CD14-positive monocyte (primary cell): ENCODE measurements around the gene DEPDC1B. TPM values are rescaled to one million over a fixed set of nuclear protein-coding genes. Genes with fewer than 3 reads are reported as not detected.
"Not testable (repeated sequence)": the region's sequence is repeated elsewhere in the genome, so short reads cannot be mapped to it uniquely, and the experiment has no call there.

Experiments used
- DNase-seq, 3 donors: peaks; one replicate each; pipeline ENCODE4 v3.0.0-alpha.2; 2011 to 2022
- H2AFZ ChIP-seq: 2 replicates; pipeline ENCODE4 v1.6.0; 2012; ENCODE audit warnings: mild to moderate bottlenecking, low read depth, low read length, inconsistent platforms; ENCODE audit not compliant: insufficient read depth, poor library complexity, severe bottlenecking
- H3K27ac ChIP-seq, 2 donors: 1 replicate in 1 of 2; 2 replicates in 1 of 2; pipeline ENCODE4 v1.5.1; 2012 to 2013; ENCODE audit warnings: low read length in 2 of 2, control low read depth in 1 of 2, inconsistent platforms in 1 of 2, low read depth in 1 of 2, mild to moderate bottlenecking in 1 of 2
- H3K27me3 ChIP-seq, 2 donors: one replicate each; pipeline versions ENCODE4 v1.6.0 to v1.6.1; 2011 to 2013; ENCODE audit warnings: low read length in 2 of 2; ENCODE audit not compliant: control insufficient read depth in 2 of 2, insufficient read depth in 2 of 2
- H3K36me3 ChIP-seq, 2 donors: replicated peaks in 1 of 2; 1 replicate in 1 of 2; 2 replicates in 1 of 2; pipeline versions ENCODE4 v1.5.1 to v1.6.1; 2012 to 2013; ENCODE audit warnings: low read length in 2 of 2, control low read depth in 1 of 2, inconsistent platforms in 1 of 2, mild to moderate bottlenecking in 1 of 2; ENCODE audit not compliant: insufficient read depth in 2 of 2, control insufficient read depth in 1 of 2
- H3K4me1 ChIP-seq, 2 donors: 1 replicate in 1 of 2; 2 replicates in 1 of 2; pipeline versions ENCODE4 v1.5.1 to v1.6.1; 2012 to 2013; ENCODE audit warnings: low read length in 2 of 2, control low read depth in 1 of 2, inconsistent platforms in 1 of 2, mild to moderate bottlenecking in 1 of 2, moderate library complexity in 1 of 2; ENCODE audit not compliant: insufficient read depth in 2 of 2, control insufficient read depth in 1 of 2
- H3K4me2 ChIP-seq: replicated peaks from 2 replicates; pipeline ENCODE3; 2012; ENCODE audit warnings: low read length, moderate library complexity, mild to moderate bottlenecking; ENCODE audit not compliant: poor library complexity, severe bottlenecking; ENCODE audit errors: extremely low read depth
- H3K4me3 ChIP-seq, 3 experiments: fragments of 200-600 bp in 1 of 3; sonication (generic) in 1 of 3; replicated peaks in 1 of 3; 1 replicate in 2 of 3; 2 replicates in 1 of 3; pipeline ENCODE4 v1.5.1; 2011 to 2013; ENCODE audit warnings: low read length in 3 of 3, mild to moderate bottlenecking in 3 of 3, control low read depth in 2 of 3, low read depth in 2 of 3, inconsistent platforms in 1 of 3, moderate library complexity in 1 of 3
- H3K79me2 ChIP-seq: 2 replicates; pipeline ENCODE4 v1.6.0; 2012; ENCODE audit warnings: mild to moderate bottlenecking, control low read depth, inconsistent platforms, low read length, moderate library complexity; ENCODE audit not compliant: insufficient read depth
- H3K9ac ChIP-seq: 2 replicates; pipeline ENCODE4 v1.6.0; 2017; ENCODE audit warnings: low read length, mild to moderate bottlenecking; ENCODE audit not compliant: insufficient read depth, poor library complexity, severe bottlenecking
- H3K9me3 ChIP-seq, 2 donors: replicated peaks in 1 of 2; 1 replicate in 1 of 2; 2 replicates in 1 of 2; pipeline versions ENCODE4 v1.5.1 to v1.6.1; 2012 to 2013; ENCODE audit warnings: low read length in 2 of 2, control low read depth in 1 of 2; ENCODE audit not compliant: control insufficient read depth in 1 of 2, insufficient read depth in 1 of 2
- H4K20me1 ChIP-seq: 2 replicates; pipeline ENCODE4 v1.6.0; 2012; ENCODE audit warnings: mild to moderate bottlenecking, low read length, control low read depth, moderate library complexity; ENCODE audit not compliant: insufficient read depth
- H3K27ac Mint-ChIP-seq, 7 donors: one replicate each; pipeline ENCODE4 v1.8.0; 2020; ENCODE audit warnings: mild to moderate bottlenecking in 7 of 7, mixed read lengths in 7 of 7, moderate library complexity in 6 of 7, inconsistent platforms in 2 of 7
- H3K27me3 Mint-ChIP-seq, 3 donors: one replicate each; pipeline ENCODE4 v1.8.0; 2021 to 2022; ENCODE audit warnings: low read depth in 3 of 3, mild to moderate bottlenecking in 3 of 3, mixed read lengths in 3 of 3, moderate library complexity in 3 of 3, inconsistent platforms in 1 of 3
- H3K36me3 Mint-ChIP-seq, 2 donors: one replicate each; pipeline ENCODE4 v1.8.0; 2020; ENCODE audit warnings: mixed read lengths in 2 of 2, inconsistent platforms in 1 of 2, mild to moderate bottlenecking in 1 of 2
- H3K4me1 Mint-ChIP-seq: one replicate; pipeline ENCODE4 v1.8.0; 2020; ENCODE audit warnings: mild to moderate bottlenecking, mixed read lengths
- H3K4me3 Mint-ChIP-seq, 2 donors: one replicate each; pipeline ENCODE4 v1.8.0; 2020; ENCODE audit warnings: mild to moderate bottlenecking in 2 of 2, mixed read lengths in 2 of 2, moderate library complexity in 1 of 2
- H3K9me3 Mint-ChIP-seq, 7 donors: one replicate each; pipeline ENCODE4 v1.8.0; 2020 to 2022; ENCODE audit warnings: mixed read lengths in 7 of 7, mild to moderate bottlenecking in 6 of 7, moderate library complexity in 6 of 7, inconsistent platforms in 2 of 7
- CTCF ChIP-seq: fragments of 200-600 bp; IDR thresholded peaks from one replicate; pipeline ENCODE4 v1.8.0; 2022; ENCODE audit warnings: antibody characterized with exemption, mild to moderate bottlenecking
- WGBS: methylation state at CpG from one replicate; pipeline ENCODE4 v1.1.5; 2013; ENCODE audit warnings: missing lambda C conversion rate; ENCODE audit not compliant: insufficient coverage; 5-methylcytosine and 5-hydroxymethylcytosine counted together
- intact Hi-C, 2 donors: fragments of 100-400 bp; cut with micrococcal nuclease; formaldehyde crosslinking; loops; one replicate each; pipeline versions ENCODE4 v1.15.0 to v1.15.1; 2023
- polyA plus RNA-seq, 3 donors: library from polyadenylated mRNA; depleted of rRNA in 1 of 3; unstranded in 2 of 3; stranded (reverse) in 1 of 3; fragments of 300-500 nt in 2 of 3; fragments of >200 nt in 1 of 3; fragmentation: Illumina TruSeq in 2 of 3; gene quantifications; 1 replicate in 2 of 3; 2 replicates in 1 of 3; pipeline ENCODE4 v1.2.3, GENCODE V29; 2012 to 2021

The DEPDC1B gene
- polyA plus RNA-seq, 3 donors, result 0.11 to 0.56 (median 0.14) TPM

DNA sequence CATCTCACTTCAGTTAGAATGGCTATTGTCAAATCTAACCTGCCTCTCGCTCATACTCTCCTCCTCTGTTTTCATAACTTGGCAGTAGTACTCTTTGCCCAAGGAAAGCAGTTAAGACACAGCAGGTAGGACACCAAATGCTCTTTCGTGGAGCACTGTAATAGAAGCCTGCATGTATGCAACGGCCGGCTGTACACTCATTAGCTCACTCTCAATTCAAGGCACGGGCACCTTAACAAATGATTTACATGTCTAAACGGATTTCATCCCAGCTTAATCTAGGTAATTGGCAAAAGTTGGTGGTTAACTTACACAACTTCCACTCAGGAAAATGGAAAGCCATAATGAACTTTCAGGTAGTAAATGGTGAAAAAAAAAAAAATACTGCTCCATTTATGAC lies 14.9 kb downstream of the DEPDC1B start:
- no peak for TF ChIP-seq CTCF
- Mint-ChIP-seq H3K4me1 (peaks cover 22% of the 10 kb centered on the region), H3K4me3 (no peak overlapping the region), H3K9me3 (peaks cover 0 to 3% (median 0%) of the 10 kb centered on the region in 7 donors), H3K27ac (peak overlapping the region in 2 of 7 donors; percentile 20 to 21), H3K27me3 (peaks cover 0 to 1% (median 0%) of the 10 kb centered on the region in 3 donors), H3K36me3 (peaks cover 12 to 24% of the 10 kb centered on the region in 2 donors)
- Histone ChIP-seq H3K27me3 (no peaks in the 10 kb centered on the region), H3K27ac (no peak overlapping the region), H3K9me3 (no peaks in the 10 kb centered on the region), H2AFZ (no peak overlapping the region), H3K36me3 (peaks cover 0 to 14% of the 10 kb centered on the region in 2 donors), H3K4me2 (no peak overlapping the region), H3K4me3 (no peak overlapping the region), H3K79me2 (peaks cover 88% of the 10 kb centered on the region), H3K9ac (no peak overlapping the region), H3K4me1 (peaks cover under 1 to 3% of the 10 kb centered on the region in 2 donors), H4K20me1 (no peaks in the 10 kb centered on the region)
- DNase-seq, result no peak
- 100% methylated on average over 1 of the region's 6 CpGs for WGBS
- intact Hi-C loops, result no loop called here

DNA sequence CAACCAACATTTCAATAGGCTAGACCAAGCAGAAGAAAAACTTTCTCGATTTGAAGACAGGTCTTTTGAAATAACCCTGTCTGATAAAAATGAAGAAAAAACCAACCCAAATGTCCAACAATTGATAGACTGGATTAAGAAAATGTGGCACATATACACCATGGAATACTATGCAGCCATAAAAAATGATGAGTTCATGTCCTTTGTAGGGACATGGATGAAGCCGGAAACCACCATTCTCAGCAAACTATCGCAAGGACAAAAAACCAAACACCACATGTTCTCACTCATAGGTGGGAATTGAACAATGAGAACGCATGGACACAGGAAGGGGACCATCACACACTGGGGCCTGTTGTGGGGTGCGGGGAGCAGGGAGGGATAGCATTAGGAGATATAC lies 18.0 kb downstream of the DEPDC1B start:
- H3K9ac ChIP-seq, H2AFZ ChIP-seq, H3K27me3 Mint-ChIP-seq, intact Hi-C loops, DNase-seq, H3K27me3 ChIP-seq, H3K4me2 ChIP-seq, H3K27ac ChIP-seq, H3K4me3 Mint-ChIP-seq, H3K27ac Mint-ChIP-seq, H3K9me3 ChIP-seq, H3K4me3 ChIP-seq, H3K4me1 ChIP-seq, H4K20me1 ChIP-seq, H3K9me3 Mint-ChIP-seq: not testable (repeated sequence)
- WGBS, result no CpG with 5 or more reads among the region's 5 CpGs
- peaks cover 12 to 26% of the 10 kb centered on the region in 2 donors for H3K36me3 Mint-ChIP-seq
- Histone ChIP-seq H3K79me2 (peaks cover 90% of the 10 kb centered on the region), H3K36me3 (peaks cover 0 to 13% of the 10 kb centered on the region in 2 donors)
- peaks cover 27% of the 10 kb centered on the region for H3K4me1 Mint-ChIP-seq
